ENCODE results near the gene FOXK1.

Gene FOXK1

DNA sequence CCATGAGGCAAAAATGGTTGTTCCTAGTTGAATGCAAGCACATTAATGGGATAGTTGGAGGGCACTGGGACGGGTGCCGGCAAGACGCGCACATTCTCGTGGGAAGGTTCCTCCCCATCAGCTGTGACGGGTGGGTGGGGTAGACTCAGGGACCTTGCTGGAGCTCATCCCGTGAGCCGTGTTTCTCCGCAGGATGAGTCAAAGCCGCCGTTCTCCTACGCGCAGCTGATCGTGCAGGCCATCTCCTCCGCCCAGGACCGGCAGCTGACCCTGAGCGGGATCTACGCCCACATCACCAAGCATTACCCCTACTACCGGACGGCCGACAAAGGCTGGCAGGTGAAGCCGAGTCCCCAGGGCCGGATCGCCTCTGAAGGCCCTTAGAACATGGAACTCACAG is 73.0 kb downstream of the FOXK1 start:
- Histone ChIP-seq H3K27me3 (ENCODE audit: control insufficient read depth, insufficient read depth, low read length) (no peaks in the 10 kb centered on the region), H3K27ac (no peak overlapping the region), H3K9me3 (ENCODE audit: control insufficient read depth, low read length) (no peaks in the 10 kb centered on the region), H3K9ac (no peak overlapping the region), H2AFZ (no peak overlapping the region), H3K4me1 (no peaks in the 10 kb centered on the region), H3K4me3 (ENCODE audit: low read depth, low read length) (no peak overlapping the region), H3K36me3 (ENCODE audit: control insufficient read depth, insufficient read depth, low read length) (no peaks in the 10 kb centered on the region), H3K4me2 (ENCODE audit: low read length) (no peak overlapping the region), H3K79me2 (peaks cover 48% of the 10 kb centered on the region)
- TF ChIP-seq CTCF (IDR thresholded peaks at IDR 0.05) = no peak

DNA sequence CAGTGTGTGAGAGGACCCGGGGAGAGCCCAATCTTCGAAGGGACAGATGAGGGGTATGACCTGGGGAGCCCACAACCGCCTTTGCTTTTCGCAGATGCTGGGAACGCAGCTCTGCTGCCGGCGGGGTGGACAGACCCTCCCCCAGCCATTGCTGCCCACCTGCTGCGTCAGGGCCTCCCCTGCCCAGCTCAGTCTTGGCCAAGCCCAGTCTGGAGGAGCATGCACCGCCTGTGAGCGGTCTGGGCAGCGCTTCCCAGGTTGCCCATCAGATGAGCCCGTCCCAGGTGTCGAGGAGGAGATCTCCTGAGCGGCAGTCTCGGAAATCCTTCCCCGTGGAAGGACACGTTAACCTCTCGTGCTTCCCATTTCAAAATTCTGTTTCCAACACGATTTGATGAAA is 76.0 kb downstream of the FOXK1 start:
- H3K36me3 ChIP-seq (ENCODE audit: control insufficient read depth, insufficient read depth, low read length) = no peaks in the 10 kb centered on the region
- H3K9me3 ChIP-seq (ENCODE audit: control insufficient read depth, low read length) = no peaks in the 10 kb centered on the region
- TF ChIP-seq CTCF (IDR thresholded peaks at IDR 0.05) = no peak

GRCh38 chr7:4758791-4759190 is 76.7 kb downstream of the FOXK1 start:
- Histone ChIP-seq H3K4me2 (ENCODE audit: low read length) (no peak overlapping the region), H2AFZ (no peak overlapping the region), H3K9me3 (ENCODE audit: control insufficient read depth, low read length) (no peaks in the 10 kb centered on the region), H3K36me3 (ENCODE audit: control insufficient read depth, insufficient read depth, low read length) (no peaks in the 10 kb centered on the region), H3K4me3 (ENCODE audit: low read depth, low read length) (no peak overlapping the region), H3K4me1 (no peaks in the 10 kb centered on the region), H3K27ac (no peak overlapping the region), H3K79me2 (peaks cover 22% of the 10 kb centered on the region), H3K9ac (no peak overlapping the region), H3K27me3 (ENCODE audit: control insufficient read depth, insufficient read depth, low read length) (no peaks in the 10 kb centered on the region)
- no peak for TF ChIP-seq CTCF (IDR thresholded peaks at IDR 0.05)

More for the DNA sequence above, 76.0 kb downstream of the FOXK1 start:
- Histone ChIP-seq H3K4me3 (ENCODE audit: low read depth, low read length) (no peak overlapping the region), H3K4me2 (ENCODE audit: low read length) (no peak overlapping the region), H3K9ac (no peak overlapping the region), H3K79me2 (peaks cover 28% of the 10 kb centered on the region), H3K27me3 (ENCODE audit: control insufficient read depth, insufficient read depth, low read length) (no peaks in the 10 kb centered on the region), H2AFZ (no peak overlapping the region), H3K27ac (no peak overlapping the region), H3K4me1 (no peaks in the 10 kb centered on the region)

GRCh38 chr7:4759211-4759610 is 77.1 kb downstream of the FOXK1 start:
- Histone ChIP-seq H3K79me2 (peaks cover 17% of the 10 kb centered on the region), H3K4me2 (ENCODE audit: low read length) (no peak overlapping the region), H3K9me3 (ENCODE audit: control insufficient read depth, low read length) (no peaks in the 10 kb centered on the region), H3K36me3 (ENCODE audit: control insufficient read depth, insufficient read depth, low read length) (no peaks in the 10 kb centered on the region), H3K4me3 (ENCODE audit: low read depth, low read length) (no peak overlapping the region), H3K27me3 (ENCODE audit: control insufficient read depth, insufficient read depth, low read length) (no peaks in the 10 kb centered on the region), H3K9ac (no peak overlapping the region), H3K4me1 (no peaks in the 10 kb centered on the region), H2AFZ (no peak overlapping the region), H3K27ac (no peak overlapping the region)
- TF ChIP-seq CTCF (IDR thresholded peaks at IDR 0.05) = no peak

DNA sequence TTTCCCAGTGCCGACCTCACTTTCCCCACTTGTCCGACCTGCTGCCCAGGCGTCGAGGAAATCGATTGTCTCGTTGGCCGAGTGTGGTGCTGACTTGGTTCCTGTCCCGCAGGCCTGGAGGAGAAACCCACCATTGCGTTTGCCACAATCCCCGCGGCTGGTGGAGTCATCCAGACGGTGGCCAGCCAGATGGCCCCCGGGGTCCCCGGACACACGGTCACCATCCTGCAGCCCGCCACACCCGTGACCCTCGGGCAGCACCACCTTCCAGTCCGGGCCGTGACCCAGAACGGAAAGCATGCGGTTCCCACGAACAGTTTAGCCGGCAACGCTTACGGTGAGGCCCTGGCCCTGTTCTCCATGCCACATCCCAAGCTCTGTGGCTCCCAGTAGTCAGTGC is 78.9 kb downstream of the FOXK1 start:
- TF ChIP-seq CTCF (IDR thresholded peaks at IDR 0.05) = no peak
- Histone ChIP-seq H3K79me2 (peaks cover 10% of the 10 kb centered on the region), H3K27me3 (ENCODE audit: control insufficient read depth, insufficient read depth, low read length) (no peaks in the 10 kb centered on the region), H3K9me3 (ENCODE audit: control insufficient read depth, low read length) (no peaks in the 10 kb centered on the region), H2AFZ (no peak overlapping the region), H3K4me1 (no peaks in the 10 kb centered on the region), H3K36me3 (ENCODE audit: control insufficient read depth, insufficient read depth, low read length) (no peaks in the 10 kb centered on the region), H3K9ac (no peak overlapping the region), H3K27ac (no peak overlapping the region), H3K4me2 (ENCODE audit: low read length) (no peak overlapping the region), H3K4me3 (ENCODE audit: low read depth, low read length) (no peak overlapping the region)

Measured in parathyroid adenoma (tissue), 2 donors.